Keratinocyte (primary cell): ENCODE results near the gene BCL2L11. TPM values are rescaled to one million over a fixed set of nuclear protein-coding genes. Genes with fewer than 3 reads are reported as not detected.

Experiments
- DNase-seq: peaks from one replicate; pipeline ENCODE4 v3.0.0-alpha.2; 2011; ENCODE audit warnings: low read depth, missing footprints, low spot score
- FAIRE-seq: peaks from 2 replicates; lab custom pipeline; 2011; peaks lifted over from hg19 to GRCh38; lab: Jason Lieb, UNC
- H2AFZ ChIP-seq: 2 replicates; pipeline ENCODE4 v1.6.0; 2012; ENCODE audit warnings: low read length, control low read depth, inconsistent platforms; ENCODE audit not compliant: control insufficient read depth
- H3K27ac ChIP-seq: 2 replicates; pipeline ENCODE4 v1.5.1; 2011; ENCODE audit warnings: low read length; ENCODE audit not compliant: control insufficient read depth, insufficient read depth
- H3K27me3 ChIP-seq: 3 replicates; pipeline ENCODE4 v1.6.0; 2011; ENCODE audit warnings: low read length; ENCODE audit not compliant: control insufficient read depth, insufficient read depth; ENCODE audit errors: extremely low read depth
- H3K36me3 ChIP-seq, 2 experiments: 2 replicates in 1 of 2; 3 replicates in 1 of 2; pipeline ENCODE4 v1.5.1; 2011; ENCODE audit warnings: low read length in 2 of 2, mild to moderate bottlenecking in 1 of 2; ENCODE audit not compliant: control insufficient read depth in 2 of 2, insufficient read depth in 2 of 2; ENCODE audit errors: extremely low read depth in 1 of 2
- H3K4me1 ChIP-seq: 3 replicates; pipeline ENCODE4 v1.5.1; 2011; ENCODE audit warnings: low read length; ENCODE audit not compliant: control insufficient read depth, insufficient read depth; ENCODE audit errors: extremely low read depth
- H3K4me2 ChIP-seq: 3 replicates; pipeline ENCODE4 v1.6.0; 2011; ENCODE audit warnings: low read depth, low read length; ENCODE audit not compliant: control insufficient read depth, insufficient read depth; ENCODE audit errors: extremely low read depth
- H3K4me3 ChIP-seq, 3 experiments: fragments of 200-600 bp in 1 of 3; sonication (generic) in 1 of 3; 2 replicates in 2 of 3; 3 replicates in 1 of 3; pipeline ENCODE4 v1.5.1; 2011 to 2016; ENCODE audit warnings: low read length in 3 of 3, mild to moderate bottlenecking in 3 of 3, control low read depth in 2 of 3, inconsistent platforms in 1 of 3, low read depth in 1 of 3, mixed read lengths in 1 of 3, mixed run types in 1 of 3, moderate library complexity in 1 of 3; ENCODE audit not compliant: control insufficient read depth in 2 of 3, insufficient read depth in 2 of 3; ENCODE audit errors: extremely low read depth in 1 of 3
- H3K79me2 ChIP-seq: 2 replicates; pipeline ENCODE4 v1.6.0; 2012; ENCODE audit warnings: low read length; ENCODE audit not compliant: control insufficient read depth, insufficient read depth
- H3K9ac ChIP-seq: 3 replicates; pipeline ENCODE4 v1.6.0; 2011; ENCODE audit warnings: low read length; ENCODE audit not compliant: control insufficient read depth, insufficient read depth; ENCODE audit errors: extremely low read depth
- H3K9me1 ChIP-seq: 3 replicates; pipeline ENCODE4 v1.6.0; 2011; ENCODE audit warnings: low read length; ENCODE audit not compliant: control insufficient read depth, insufficient read depth; ENCODE audit errors: extremely low read depth
- H3K9me3 ChIP-seq: 2 replicates; pipeline ENCODE4 v1.5.1; 2012; ENCODE audit warnings: low read depth, low read length; ENCODE audit not compliant: control insufficient read depth
- H4K20me1 ChIP-seq: 3 replicates; pipeline ENCODE4 v1.6.0; 2011; ENCODE audit warnings: low read length; ENCODE audit not compliant: control insufficient read depth, insufficient read depth; ENCODE audit errors: extremely low read depth
- EZH2 ChIP-seq: IDR thresholded peaks from one replicate; pipeline ENCODE4 v1.6.1; 2012; ENCODE audit warnings: inconsistent platforms, mild to moderate bottlenecking, low read length, moderate library complexity
- dilution Hi-C: fragments of 300-500 bp; cut with MboI; formaldehyde crosslinking; loops from one replicate; pipeline ENCODE4 v1.7.0; 2020; ENCODE audit warnings: low sequenced_read_pairs; ENCODE audit not compliant: extremely low pct_ligation_motif_present
- polyA plus RNA-seq, 5 experiments: library from polyadenylated mRNA; depleted of rRNA in 3 of 5; stranded (reverse) in 3 of 5; stranded (forward) in 1 of 5; unstranded in 1 of 5; fragments of >200 nt; gene quantifications; 1 replicate in 1 of 5; 2 replicates in 3 of 5; 3 replicates in 1 of 5; pipeline versions ENCODE4 v1.2.1 to v1.2.3, GENCODE V29; 2011 to 2012; ENCODE audit warnings: missing spikeins in 2 of 5, low read depth in 1 of 5, low replicate concordance in 1 of 5
- TF ChIP-seq, protein P1 (sequence below), 3 experiments: IDR thresholded peaks in 1 of 3; conservative IDR thresholded peaks in 1 of 3; optimal IDR thresholded peaks in 1 of 3; 2 replicates in 2 of 3; 3 replicates in 1 of 3; pipeline versions ENCODE3 to v1.5.1; 2011; ENCODE audit warnings: low read length in 3 of 3, mild to moderate bottlenecking in 3 of 3, moderate library complexity in 2 of 3, control low read depth in 1 of 3, inconsistent platforms in 1 of 3; ENCODE audit not compliant: insufficient read depth in 2 of 3; ENCODE audit errors: extremely low read depth in 1 of 3

Gene BCL2L11
- polyA plus RNA-seq, 1 donor (not counting 4 experiments of a cell fraction or from before 2014, with no cell fraction given): 1.9 TPM

DNA sequence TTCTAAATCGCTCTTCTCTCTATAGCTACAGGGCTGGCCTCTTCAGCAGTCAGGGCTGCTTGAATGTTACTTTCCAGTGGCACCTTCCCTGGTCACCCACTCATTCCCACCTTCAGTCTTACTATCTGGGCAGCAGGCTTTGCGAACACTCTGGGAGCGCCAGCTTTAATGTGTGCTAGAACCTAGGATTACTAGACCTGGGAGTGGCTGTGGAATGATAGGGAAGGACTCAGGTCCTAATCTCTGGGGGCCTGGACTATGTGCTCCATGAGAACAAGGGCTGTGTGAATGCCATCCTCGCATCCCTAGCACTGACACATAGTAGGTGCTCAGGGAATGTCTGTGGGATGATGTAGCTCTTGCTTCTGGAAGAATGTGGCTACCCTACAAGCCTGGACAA is 57.6 kb downstream of the BCL2L11 start:
- H3K4me2 ChIP-seq: no peak overlapping the region
- no peaks in the 10 kb centered on the region for H3K9me1 ChIP-seq
- no peaks in the 10 kb centered on the region for H3K9me3 ChIP-seq
- no peaks in the 10 kb centered on the region for H4K20me1 ChIP-seq
- H3K27ac ChIP-seq: no peak overlapping the region
- DNase-seq: no peak
- no peak overlapping the region for H2AFZ ChIP-seq
- no peaks in the 10 kb centered on the region for H3K4me1 ChIP-seq
- no peaks in the 10 kb centered on the region for H3K36me3 ChIP-seq
- TF ChIP-seq, protein P1, sequence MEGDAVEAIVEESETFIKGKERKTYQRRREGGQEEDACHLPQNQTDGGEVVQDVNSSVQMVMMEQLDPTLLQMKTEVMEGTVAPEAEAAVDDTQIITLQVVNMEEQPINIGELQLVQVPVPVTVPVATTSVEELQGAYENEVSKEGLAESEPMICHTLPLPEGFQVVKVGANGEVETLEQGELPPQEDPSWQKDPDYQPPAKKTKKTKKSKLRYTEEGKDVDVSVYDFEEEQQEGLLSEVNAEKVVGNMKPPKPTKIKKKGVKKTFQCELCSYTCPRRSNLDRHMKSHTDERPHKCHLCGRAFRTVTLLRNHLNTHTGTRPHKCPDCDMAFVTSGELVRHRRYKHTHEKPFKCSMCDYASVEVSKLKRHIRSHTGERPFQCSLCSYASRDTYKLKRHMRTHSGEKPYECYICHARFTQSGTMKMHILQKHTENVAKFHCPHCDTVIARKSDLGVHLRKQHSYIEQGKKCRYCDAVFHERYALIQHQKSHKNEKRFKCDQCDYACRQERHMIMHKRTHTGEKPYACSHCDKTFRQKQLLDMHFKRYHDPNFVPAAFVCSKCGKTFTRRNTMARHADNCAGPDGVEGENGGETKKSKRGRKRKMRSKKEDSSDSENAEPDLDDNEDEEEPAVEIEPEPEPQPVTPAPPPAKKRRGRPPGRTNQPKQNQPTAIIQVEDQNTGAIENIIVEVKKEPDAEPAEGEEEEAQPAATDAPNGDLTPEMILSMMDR (optimal IDR thresholded peaks at IDR 0.05 in 1 of 3, IDR thresholded peaks at IDR 0.05 in 1 of 3, conservative IDR thresholded peaks at IDR 0.05 in 1 of 3; ENCODE audit: extremely low read depth in 1 of 3, insufficient read depth in 2 of 3, low read length in 3 of 3): no peak
- no peak for TF ChIP-seq EZH2
- no peak overlapping the region for H3K4me3 ChIP-seq
- no peak overlapping the region for H3K9ac ChIP-seq
- H3K27me3 ChIP-seq: peaks cover 20% of the 10 kb centered on the region
- FAIRE-seq: no peak
- H3K79me2 ChIP-seq: no peaks in the 10 kb centered on the region
- dilution Hi-C loops: no loop called here

DNA sequence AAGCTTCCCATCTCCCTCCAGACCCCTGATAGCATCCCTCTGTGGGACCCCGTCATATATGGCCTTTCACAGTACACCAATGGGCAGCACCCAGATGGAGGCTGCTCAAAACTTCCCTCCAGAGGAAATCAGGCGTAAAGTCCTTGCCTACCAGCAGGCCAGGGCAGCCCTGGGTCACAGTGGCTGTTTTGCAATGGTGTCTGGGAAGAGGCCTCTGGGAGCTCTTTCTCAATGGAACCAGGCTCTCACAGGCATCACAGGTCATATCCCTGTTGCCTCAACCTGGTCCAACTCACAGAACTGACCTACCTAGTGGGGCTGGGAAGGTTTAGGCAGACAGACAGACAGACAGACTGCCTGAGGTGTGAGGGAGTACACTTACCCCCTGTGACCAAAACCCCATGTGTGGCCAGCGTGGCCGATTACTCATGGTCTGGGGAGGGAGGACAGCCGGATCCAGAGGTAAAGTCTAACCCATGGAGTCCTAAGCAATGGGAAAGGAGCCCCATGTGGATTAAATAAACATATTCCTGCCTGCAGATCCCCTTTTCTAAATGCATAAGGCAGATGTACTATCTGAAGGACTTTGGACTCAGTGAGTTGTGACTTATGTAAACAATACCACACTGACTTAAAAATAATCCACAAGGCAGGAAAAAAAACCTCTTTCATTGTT is 58.2 kb downstream of the BCL2L11 start:
- no peak overlapping the region for H3K27ac ChIP-seq
- DNase-seq: no peak
- H3K4me2 ChIP-seq: no peak overlapping the region
- no peak for FAIRE-seq
- H2AFZ ChIP-seq: no peak overlapping the region
- no peak overlapping the region for H3K4me3 ChIP-seq
- H3K9me1 ChIP-seq: no peaks in the 10 kb centered on the region
- dilution Hi-C loops: no loop called here
- no peaks in the 10 kb centered on the region for H3K79me2 ChIP-seq
- H3K4me1 ChIP-seq: no peaks in the 10 kb centered on the region
- H3K9ac ChIP-seq: no peak overlapping the region
- TF ChIP-seq, protein P1 (optimal IDR thresholded peaks at IDR 0.05 in 1 of 3, IDR thresholded peaks at IDR 0.05 in 1 of 3, conservative IDR thresholded peaks at IDR 0.05 in 1 of 3; ENCODE audit: extremely low read depth in 1 of 3, insufficient read depth in 2 of 3, low read length in 3 of 3): no peak
- no peak for TF ChIP-seq EZH2
- H4K20me1 ChIP-seq: no peaks in the 10 kb centered on the region
- H3K36me3 ChIP-seq: no peaks in the 10 kb centered on the region
- H3K9me3 ChIP-seq: no peaks in the 10 kb centered on the region
- peaks cover 24% of the 10 kb centered on the region for H3K27me3 ChIP-seq
